HepG2 (cell line): ENCODE measurements around the gene C14orf93. TPM values are rescaled to one million over a fixed set of nuclear protein-coding genes. Genes with fewer than 3 reads are reported as not detected.

Experiments used
- CCAR2 ChIP-seq: fragments of 200-400 bp; formaldehyde crosslinking; optimal IDR thresholded peaks from 2 replicates; pipeline ENCODE3; 2018; ENCODE audit warnings: low read depth, mild to moderate bottlenecking, low read length, moderate library complexity
- HDAC6 ChIP-seq: fragments of 200-600 bp; sonication (generic); IDR thresholded peaks from 2 replicates; pipeline ENCODE4 v1.7.0; 2017; ENCODE audit warnings: mild to moderate bottlenecking, antibody characterized with exemption, low read length, low read depth
- HHEX ChIP-seq: IDR thresholded peaks from 2 replicates; pipeline ENCODE4 v1.6.1; 2016; ENCODE audit warnings: control low read depth
- HMGA1 ChIP-seq: sonication (generic); formaldehyde crosslinking; conservative IDR thresholded peaks from 2 replicates; pipeline ENCODE4 v1.4.0; 2020; ENCODE audit warnings: missing genetic modification reagents
- NR2F6 ChIP-seq, 2 experiments: IDR thresholded peaks; 2 replicates each; pipeline ENCODE4 v1.6.1; 2016; ENCODE audit warnings: antibody characterized with exemption in 1 of 2, mild to moderate bottlenecking in 1 of 2
- SMAD1 ChIP-seq: sonication (generic); formaldehyde crosslinking; IDR thresholded peaks from 2 replicates; pipeline ENCODE4 v1.4.0; 2020; ENCODE audit warnings: missing genetic modification reagents, low read depth, mild to moderate bottlenecking, borderline replicate concordance
- SMC3 ChIP-seq: IDR thresholded peaks from 2 replicates; pipeline ENCODE4 v1.6.1; 2011; ENCODE audit warnings: low read length, improper control_type of control experiment
- SP2 ChIP-seq: sonication (generic); formaldehyde crosslinking; IDR thresholded peaks from 2 replicates; pipeline ENCODE4 v1.5.1; 2020; ENCODE audit warnings: mild to moderate bottlenecking, missing genetic modification reagents
- STAG1 ChIP-seq: sonication (generic); formaldehyde crosslinking; IDR thresholded peaks from 2 replicates; pipeline ENCODE4 v1.4.0; 2020; ENCODE audit warnings: missing genetic modification reagents
- TMF1 ChIP-seq: sonication (generic); formaldehyde crosslinking; IDR thresholded peaks from 2 replicates; pipeline ENCODE4 v1.8.1; 2022; ENCODE audit warnings: low read depth, missing genetic modification reagents
- ZBTB46 ChIP-seq: sonication (generic); formaldehyde crosslinking; IDR thresholded peaks from 2 replicates; pipeline ENCODE4 v1.4.0; 2020; ENCODE audit warnings: mild to moderate bottlenecking, missing genetic modification reagents, borderline replicate concordance
- ZNF10 ChIP-seq: sonication (generic); formaldehyde crosslinking; IDR thresholded peaks from 2 replicates; pipeline ENCODE4 v1.4.0; 2020; ENCODE audit warnings: mild to moderate bottlenecking, low read depth, missing genetic modification reagents, borderline replicate concordance
- ZNF101 ChIP-seq: sonication (generic); formaldehyde crosslinking; IDR thresholded peaks from 2 replicates; pipeline ENCODE4 v1.4.0; 2020; ENCODE audit warnings: mild to moderate bottlenecking, low read depth, missing genetic modification reagents, borderline replicate concordance
- ZNF121 ChIP-seq: sonication (generic); formaldehyde crosslinking; IDR thresholded peaks from 2 replicates; pipeline ENCODE4 v1.5.0; 2020; ENCODE audit warnings: mild to moderate bottlenecking, missing genetic modification reagents
- ZNF143 ChIP-seq: sonication (generic); formaldehyde crosslinking; IDR thresholded peaks from 2 replicates; pipeline ENCODE4 v1.4.0; 2020; ENCODE audit warnings: missing genetic modification reagents
- ZNF251 ChIP-seq: sonication (generic); formaldehyde crosslinking; IDR thresholded peaks from 2 replicates; pipeline ENCODE4 v1.9.0; 2021; ENCODE audit warnings: mild to moderate bottlenecking, missing genetic modification reagents
- ZNF329 ChIP-seq: sonication (generic); formaldehyde crosslinking; IDR thresholded peaks from 2 replicates; pipeline ENCODE4 v1.9.0; 2021; ENCODE audit warnings: low read depth, mild to moderate bottlenecking, missing genetic modification reagents
- ZNF430 ChIP-seq: sonication (generic); formaldehyde crosslinking; IDR thresholded peaks from 2 replicates; pipeline ENCODE4 v1.9.0; 2021; ENCODE audit warnings: mild to moderate bottlenecking, missing genetic modification reagents
- ZNF512B ChIP-seq: sonication (generic); formaldehyde crosslinking; IDR thresholded peaks from 2 replicates; pipeline ENCODE4 v1.5.1; 2020; ENCODE audit warnings: missing genetic modification reagents, mild to moderate bottlenecking, borderline replicate concordance
- ZNF614 ChIP-seq: IDR thresholded peaks from 2 replicates; pipeline ENCODE4 v1.6.1; 2018; ENCODE audit warnings: missing biosample characterization, missing genetic modification reagents, inconsistent platforms, borderline replicate concordance
- ZNF672 ChIP-seq: sonication (generic); formaldehyde crosslinking; IDR thresholded peaks from 2 replicates; pipeline ENCODE4 v1.8.1; 2022; ENCODE audit warnings: missing genetic modification reagents
- polyA plus RNA-seq, 8 experiments: library from polyadenylated mRNA; depleted of rRNA in 3 of 8; stranded (reverse) in 7 of 8; unstranded in 1 of 8; fragments of >200 nt; fragmentation: Illumina TruSeq in 4 of 8; extraction: Trizol in 4 of 8; gene quantifications; 2 replicates each; pipeline versions ENCODE4 v1.2.1 to v1.2.3, GENCODE V29; 2011 to 2016; ENCODE audit warnings: low read depth in 4 of 8, missing spikeins in 1 of 8, mixed read lengths in 1 of 8; ENCODE audit not compliant: insufficient read depth in 1 of 8
- total RNA-seq, 5 experiments: library from RNA; depleted of rRNA; stranded (reverse); fragments of >200 nt; fragmentation: Illumina TruSeq; extraction: Trizol; gene quantifications; 2 replicates each; pipeline ENCODE4 v1.2.3, GENCODE V29; 2016; ENCODE audit warnings: low read depth in 1 of 5
- TF ChIP-seq, protein P1 (sequence below): sonication (generic); formaldehyde crosslinking; IDR thresholded peaks from 2 replicates; pipeline ENCODE4 v1.8.0; 2022; ENCODE audit warnings: mild to moderate bottlenecking, missing genetic modification reagents, borderline replicate concordance
- TF ChIP-seq, protein P2 (sequence below): sonication (generic); formaldehyde crosslinking; IDR thresholded peaks from 2 replicates; pipeline ENCODE4 v1.5.0; 2020; ENCODE audit warnings: missing genetic modification reagents

C14orf93 gene
- total and polyA plus RNA-seq, 2 of the 13 experiments (the other 11 are each of a cell fraction or from before 2014, with no cell fraction given), result 11.4 to 22.5 TPM

GRCh38 chr14:23034498-23035302 is 24.8 kb upstream of the C14orf93 start, which contains the start of gene PSMB5 (continued):
- TF ChIP-seq, protein P1, sequence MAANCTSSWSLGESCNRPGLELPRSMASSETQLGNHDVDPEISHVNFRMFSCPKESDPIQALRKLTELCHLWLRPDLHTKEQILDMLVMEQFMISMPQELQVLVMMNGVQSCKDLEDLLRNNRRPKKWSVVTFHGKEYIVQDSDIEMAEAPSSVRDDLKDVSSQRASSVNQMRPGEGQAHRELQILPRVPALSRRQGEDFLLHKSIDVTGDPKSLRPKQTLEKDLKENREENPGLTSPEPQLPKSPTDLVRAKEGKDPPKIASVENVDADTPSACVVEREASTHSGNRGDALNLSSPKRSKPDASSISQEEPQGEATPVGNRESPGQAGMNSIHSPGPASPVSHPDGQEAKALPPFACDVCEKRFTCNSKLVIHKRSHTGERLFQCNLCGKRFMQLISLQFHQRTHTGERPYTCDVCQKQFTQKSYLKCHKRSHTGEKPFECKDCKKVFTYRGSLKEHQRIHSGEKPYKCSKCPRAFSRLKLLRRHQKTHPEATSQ (CRISPR knock-in tag), result peak; percentile 33; the same call in 1 of the 2 replicates
- TF ChIP-seq ZNF614 (CRISPR knock-in tag), result peak; percentile 96
- peak; percentile 14; the same call in 1 of the 2 replicates for TF ChIP-seq STAG1 (CRISPR knock-in tag)
- peak; percentile 95; the same call in 1 of the 2 replicates for TF ChIP-seq ZNF101 (CRISPR knock-in tag)
- TF ChIP-seq TMF1 (CRISPR knock-in tag), result peak; percentile 95
- no peak for TF ChIP-seq ZNF10
- TF ChIP-seq ZNF672, result no peak
- TF ChIP-seq HDAC6, result no peak
- 0 out of 2 replicates have a peak, but pooled peaks have one; percentile 95 for TF ChIP-seq ZNF512B (CRISPR knock-in tag)
- no peak; the same call in 1 of the 2 replicates for TF ChIP-seq HHEX (CRISPR knock-in tag)
- TF ChIP-seq ZBTB46 (CRISPR knock-in tag), result no peak; the same call in 1 of the 2 replicates
- TF ChIP-seq ZNF329 (CRISPR knock-in tag), result peak; percentile 92
- no peak; the same call in 1 of the 2 replicates for TF ChIP-seq ZNF251 (CRISPR knock-in tag)
- peak; percentile 58; the same call in 1 of the 2 replicates for TF ChIP-seq SP2 (CRISPR knock-in tag)
- TF ChIP-seq, protein P2, sequence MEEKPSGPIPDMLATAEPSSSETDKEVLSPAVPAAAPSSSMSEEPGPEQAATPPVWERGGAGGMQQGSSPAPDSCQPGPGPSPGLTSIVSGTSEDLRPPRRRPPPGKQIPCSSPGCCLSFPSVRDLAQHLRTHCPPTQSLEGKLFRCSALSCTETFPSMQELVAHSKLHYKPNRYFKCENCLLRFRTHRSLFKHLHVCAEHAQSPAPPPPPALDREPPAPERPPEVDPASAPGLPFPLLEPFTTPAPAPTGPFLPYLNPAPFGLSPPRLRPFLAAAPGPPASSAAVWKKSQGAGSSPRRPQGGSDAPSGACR (CRISPR knock-in tag), result peak; percentile 87; the same call in 1 of the 2 replicates
- TF ChIP-seq CCAR2, result peak; percentile 86
- TF ChIP-seq NR2F6 (IDR thresholded peaks at IDR 0.05), result peak; percentile 47; the same call in 1 of the 2 replicates
- TF ChIP-seq NR2F6 (CRISPR knock-in tag; IDR thresholded peaks at IDR 0.05), result peak; percentile 34
- peak; percentile 77 for TF ChIP-seq ZNF143 (CRISPR knock-in tag)
- peak; percentile 100 for TF ChIP-seq ZNF430
- peak; percentile 78; the same call in 1 of the 2 replicates for TF ChIP-seq SMAD1
- TF ChIP-seq ZNF121 (CRISPR knock-in tag), result peak; percentile 50; the same call in 1 of the 2 replicates
- TF ChIP-seq SMC3, result peak; percentile 28; the same call in 1 of the 2 replicates
- no peak for TF ChIP-seq HMGA1 (CRISPR knock-in tag)
